Body of pancreas (tissue), 4 donors: ENCODE results near the gene USP36.

Experiments used
- POLR2A ChIP-seq, 3 donors: fragments of 450-650 bp; IDR thresholded peaks; one replicate each; pipeline ENCODE4 v1.6.1; 2016; ENCODE audit warnings: antibody characterized with exemption in 3 of 3, mild to moderate bottlenecking in 2 of 3
- TF ChIP-seq, protein P1 (sequence below), 7 experiments: fragments of 450-650 bp in 4 of 7; fragments of 200-600 bp in 3 of 7; sonication (generic) in 3 of 7; IDR thresholded peaks; one replicate each; pipeline ENCODE4 v1.5.1; 2016 to 2019; ENCODE audit warnings: antibody characterized with exemption in 7 of 7

GRCh38 chr17:78825696-78826095, 14.9 kb downstream of the USP36 start:
- TF ChIP-seq POLR2A (IDR thresholded peaks at IDR 0.05), result no peak
- TF ChIP-seq, protein P1, sequence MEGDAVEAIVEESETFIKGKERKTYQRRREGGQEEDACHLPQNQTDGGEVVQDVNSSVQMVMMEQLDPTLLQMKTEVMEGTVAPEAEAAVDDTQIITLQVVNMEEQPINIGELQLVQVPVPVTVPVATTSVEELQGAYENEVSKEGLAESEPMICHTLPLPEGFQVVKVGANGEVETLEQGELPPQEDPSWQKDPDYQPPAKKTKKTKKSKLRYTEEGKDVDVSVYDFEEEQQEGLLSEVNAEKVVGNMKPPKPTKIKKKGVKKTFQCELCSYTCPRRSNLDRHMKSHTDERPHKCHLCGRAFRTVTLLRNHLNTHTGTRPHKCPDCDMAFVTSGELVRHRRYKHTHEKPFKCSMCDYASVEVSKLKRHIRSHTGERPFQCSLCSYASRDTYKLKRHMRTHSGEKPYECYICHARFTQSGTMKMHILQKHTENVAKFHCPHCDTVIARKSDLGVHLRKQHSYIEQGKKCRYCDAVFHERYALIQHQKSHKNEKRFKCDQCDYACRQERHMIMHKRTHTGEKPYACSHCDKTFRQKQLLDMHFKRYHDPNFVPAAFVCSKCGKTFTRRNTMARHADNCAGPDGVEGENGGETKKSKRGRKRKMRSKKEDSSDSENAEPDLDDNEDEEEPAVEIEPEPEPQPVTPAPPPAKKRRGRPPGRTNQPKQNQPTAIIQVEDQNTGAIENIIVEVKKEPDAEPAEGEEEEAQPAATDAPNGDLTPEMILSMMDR (IDR thresholded peaks at IDR 0.05), result no peak
